Stimulated activated CD4-positive, alpha-beta T cell treated with anti-CD3 and anti-CD28 coated beads, Interleukin-4, amount 100 ng/mL, for 1 hour (primary cell): ENCODE results near the gene MSANTD7.

Experiments used
- DNase-seq: peaks from one replicate; pipeline ENCODE4 v3.0.0-alpha.2; 2020

The MSANTD7 gene

DNA sequence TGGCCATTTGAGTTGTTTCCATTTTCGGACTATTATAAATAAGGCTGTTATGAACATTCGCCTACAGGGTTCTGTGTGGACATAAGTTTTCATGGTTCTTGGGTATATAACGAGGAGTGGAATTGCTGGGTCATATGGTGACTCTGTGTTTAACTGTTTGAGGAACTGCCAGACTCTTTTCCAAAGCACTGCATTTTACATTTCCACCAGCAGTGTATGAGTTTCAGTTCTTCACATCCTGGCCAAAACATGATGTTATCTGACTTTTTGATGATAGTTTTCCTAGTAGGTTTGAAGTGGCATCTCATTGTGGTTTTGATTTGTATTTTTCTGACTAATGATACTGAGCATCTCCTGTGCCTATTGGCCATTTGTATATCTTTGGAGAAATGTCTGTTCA is 46.0 kb downstream of the MSANTD7 start:
- DNase-seq = no peak
